K562 (cell line): ENCODE results near the gene OR51B2. TPM values are rescaled to one million over a fixed set of nuclear protein-coding genes. Genes with fewer than 3 reads are reported as not detected.
A peak's percentile ranks its signal among the peaks of the same experiment; 100 is the strongest.

Experiments used
- ARHGAP35 ChIP-seq: fragments of 450-650 bp; IDR thresholded peaks from 2 replicates; pipeline ENCODE4 v1.6.1; 2018; ENCODE audit not compliant: partially characterized antibody
- BRF2 ChIP-seq: IDR thresholded peaks from 3 replicates; pipeline ENCODE4 v1.6.1; 2011; ENCODE audit warnings: borderline replicate concordance, mild to moderate bottlenecking; ENCODE audit not compliant: insufficient read length, insufficient read depth
- CTCF ChIP-seq, 3 experiments: IDR thresholded peaks in 2 of 3; conservative IDR thresholded peaks in 1 of 3; 2 replicates each; pipeline ENCODE4 v1.5.1; 2011 to 2012; ENCODE audit warnings: low read length in 3 of 3, mild to moderate bottlenecking in 3 of 3, control low read depth in 2 of 3, improper control_type of control experiment in 1 of 3, inconsistent platforms in 1 of 3, low read depth in 1 of 3, mixed read lengths in 1 of 3, moderate library complexity in 1 of 3; ENCODE audit not compliant: insufficient read depth in 2 of 3
- GATA2 ChIP-seq: sonication (generic); formaldehyde crosslinking; IDR thresholded peaks from 2 replicates; pipeline ENCODE4 v1.4.0; 2020; ENCODE audit warnings: mild to moderate bottlenecking, missing genetic modification reagents
- GTF2E2 ChIP-seq: fragments of 200-800 bp; sonication (Bioruptor generic); IDR thresholded peaks from 2 replicates; pipeline ENCODE4 v1.6.1; 2016; ENCODE audit warnings: missing genetic modification characterization, missing compliant biosample characterization
- HDAC8 ChIP-seq: fragments of 450-650 bp; IDR thresholded peaks from 2 replicates; pipeline ENCODE4 v1.6.1; 2016; ENCODE audit warnings: mild to moderate bottlenecking, missing genetic modification characterization, moderate library complexity, missing compliant biosample characterization
- HNRNPL ChIP-seq: fragments of 200-400 bp; formaldehyde crosslinking; IDR thresholded peaks from 2 replicates; pipeline ENCODE4 v1.6.1; 2017; ENCODE audit warnings: low read depth, mild to moderate bottlenecking, low read length
- HNRNPLL ChIP-seq: fragments of 200-400 bp; formaldehyde crosslinking; IDR thresholded peaks from 2 replicates; pipeline ENCODE4 v1.6.1; 2017; ENCODE audit warnings: low read length, low read depth, mild to moderate bottlenecking; ENCODE audit not compliant: poor library complexity, severe bottlenecking
- KAT8 ChIP-seq: fragments of 450-650 bp; IDR thresholded peaks from 2 replicates; pipeline ENCODE4 v1.6.1; 2016; ENCODE audit warnings: low read depth, mild to moderate bottlenecking
- PPARD ChIP-seq: fragments of 250-450 bp; sonication (Bioruptor Pico); IDR thresholded peaks from 2 replicates; pipeline ENCODE4 v1.8.0; 2022; ENCODE audit warnings: inconsistent platforms, mild to moderate bottlenecking, moderate library complexity
- TAF1 ChIP-seq: IDR thresholded peaks from 2 replicates; pipeline ENCODE4 v1.6.1; 2011; ENCODE audit warnings: mild to moderate bottlenecking, low read length, moderate library complexity; ENCODE audit not compliant: insufficient read depth, control insufficient read depth, severe bottlenecking; ENCODE audit errors: extremely low read depth
- ZBTB34 ChIP-seq: fragments of 250-450 bp; sonication (Bioruptor Pico); IDR thresholded peaks from 2 replicates; pipeline ENCODE4 v1.8.0; 2021; ENCODE audit warnings: mild to moderate bottlenecking, moderate library complexity
- ZNF274 ChIP-seq: IDR thresholded peaks from 2 replicates; pipeline ENCODE4 v1.6.1; 2011; ENCODE audit warnings: low read depth, mild to moderate bottlenecking, low read length, moderate library complexity, borderline replicate concordance
- polyA plus RNA-seq, 8 experiments: library from polyadenylated mRNA; depleted of rRNA in 4 of 8; stranded (reverse) in 5 of 8; unstranded in 3 of 8; fragments of >200 nt; fragmentation: Nextera tagmentation in 2 of 8; fragmentation: Illumina TruSeq in 1 of 8; extraction: Ambion mirVana in 2 of 8; extraction: Trizol in 1 of 8; gene quantifications; 2 replicates each; pipeline versions ENCODE4 v1.2.1 to v1.2.3, GENCODE V29; 2011 to 2014; ENCODE audit warnings: inconsistent platforms in 1 of 8, missing spikeins in 1 of 8
- total RNA-seq, 7 experiments: library from RNA; depleted of rRNA in 6 of 7; stranded (reverse); fragments of >200 nt in 6 of 7; fragmentation: Illumina TruSeq in 2 of 7; extraction: Trizol in 2 of 7; gene quantifications; 2 replicates each; pipeline versions ENCODE4 v1.2.1 to v1.2.3, GENCODE V29; 2011 to 2021; ENCODE audit warnings: low replicate concordance in 1 of 7
- TF ChIP-seq, protein P1 (sequence below), 3 experiments: fragments of 200-800 bp in 1 of 3; sonication (Bioruptor generic) in 1 of 3; sonication (generic) in 1 of 3; formaldehyde crosslinking in 1 of 3; IDR thresholded peaks; 2 replicates each; pipeline versions ENCODE4 v1.6.1 to v1.8.0; 2016 to 2022; ENCODE audit warnings: mild to moderate bottlenecking in 2 of 3, missing compliant biosample characterization in 2 of 3, missing genetic modification characterization in 2 of 3, missing genetic modification reagents in 1 of 3
- TF ChIP-seq, protein P2 (sequence below): fragments of 450-650 bp; formaldehyde crosslinking; IDR thresholded peaks from 2 replicates; pipeline ENCODE4 v1.4.0; 2020; ENCODE audit warnings: mild to moderate bottlenecking, moderate library complexity
- TF ChIP-seq, protein P3 (sequence below): fragments of 450-650 bp; conservative IDR thresholded peaks from 2 replicates; pipeline ENCODE4 v1.6.1; 2016; ENCODE audit warnings: missing genetic modification characterization, low read depth, mild to moderate bottlenecking, missing compliant biosample characterization, moderate library complexity

OR51B2 gene
- total and polyA plus RNA-seq, 9 of the 15 experiments (the other 6 are each of a cell fraction or from before 2014, with no cell fraction given): 0.38 to 6.6 (median 4.0) TPM

DNA sequence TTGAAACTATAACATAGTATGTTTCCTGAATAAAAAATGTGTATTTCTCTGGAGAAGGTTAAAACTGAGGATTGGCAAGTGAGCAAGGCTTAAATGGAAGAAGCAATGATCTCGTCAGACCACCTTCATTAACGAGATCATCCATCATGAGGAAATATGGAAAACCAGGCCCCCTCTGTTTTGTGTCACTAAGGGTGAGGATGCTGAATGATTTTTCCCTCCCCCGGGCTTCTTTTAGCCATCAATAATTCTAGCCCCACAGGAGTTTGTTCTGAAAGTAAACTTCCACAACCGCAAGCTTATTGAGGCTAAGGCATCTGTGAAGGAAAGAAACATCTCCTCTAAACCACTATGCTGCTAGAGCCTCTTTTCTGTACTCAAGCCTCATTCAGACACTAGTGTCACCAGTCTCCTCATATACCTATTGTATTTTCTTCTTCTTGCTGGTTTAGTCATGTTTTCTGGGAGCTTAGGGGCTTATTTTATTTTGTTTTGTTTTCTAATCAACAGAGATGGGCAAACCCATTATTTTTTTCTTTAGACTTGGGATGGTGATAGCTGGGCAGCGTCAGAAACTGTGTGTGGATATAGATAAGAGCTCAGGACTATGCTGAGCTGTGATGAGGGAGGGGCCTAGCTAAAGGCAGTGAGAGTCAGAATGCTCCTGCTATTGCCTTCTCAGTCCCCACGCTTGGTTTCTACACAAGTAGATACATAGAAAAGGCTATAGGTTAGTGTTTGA is 48.6 kb downstream of the OR51B2 start (continued):
- TF ChIP-seq, protein P1, sequence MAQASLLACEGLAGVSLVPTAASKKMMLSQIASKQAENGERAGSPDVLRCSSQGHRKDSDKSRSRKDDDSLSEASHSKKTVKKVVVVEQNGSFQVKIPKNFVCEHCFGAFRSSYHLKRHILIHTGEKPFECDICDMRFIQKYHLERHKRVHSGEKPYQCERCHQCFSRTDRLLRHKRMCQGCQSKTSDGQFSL (CRISPR knock-in tag; IDR thresholded peaks at IDR 0.05): no peak
- TF ChIP-seq, protein P1 (tag; IDR thresholded peaks at IDR 0.05): no peak
- TF ChIP-seq HDAC8: no peak
- no peak for TF ChIP-seq KAT8
- TF ChIP-seq, protein P2, sequence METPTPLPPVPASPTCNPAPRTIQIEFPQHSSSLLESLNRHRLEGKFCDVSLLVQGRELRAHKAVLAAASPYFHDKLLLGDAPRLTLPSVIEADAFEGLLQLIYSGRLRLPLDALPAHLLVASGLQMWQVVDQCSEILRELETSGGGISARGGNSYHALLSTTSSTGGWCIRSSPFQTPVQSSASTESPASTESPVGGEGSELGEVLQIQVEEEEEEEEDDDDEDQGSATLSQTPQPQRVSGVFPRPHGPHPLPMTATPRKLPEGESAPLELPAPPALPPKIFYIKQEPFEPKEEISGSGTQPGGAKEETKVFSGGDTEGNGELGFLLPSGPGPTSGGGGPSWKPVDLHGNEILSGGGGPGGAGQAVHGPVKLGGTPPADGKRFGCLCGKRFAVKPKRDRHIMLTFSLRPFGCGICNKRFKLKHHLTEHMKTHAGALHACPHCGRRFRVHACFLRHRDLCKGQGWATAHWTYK (CRISPR knock-in tag): no peak
- peak; percentile 42 for TF ChIP-seq TAF1
- TF ChIP-seq PPARD (CRISPR knock-in tag): no peak
- TF ChIP-seq, protein P3, sequence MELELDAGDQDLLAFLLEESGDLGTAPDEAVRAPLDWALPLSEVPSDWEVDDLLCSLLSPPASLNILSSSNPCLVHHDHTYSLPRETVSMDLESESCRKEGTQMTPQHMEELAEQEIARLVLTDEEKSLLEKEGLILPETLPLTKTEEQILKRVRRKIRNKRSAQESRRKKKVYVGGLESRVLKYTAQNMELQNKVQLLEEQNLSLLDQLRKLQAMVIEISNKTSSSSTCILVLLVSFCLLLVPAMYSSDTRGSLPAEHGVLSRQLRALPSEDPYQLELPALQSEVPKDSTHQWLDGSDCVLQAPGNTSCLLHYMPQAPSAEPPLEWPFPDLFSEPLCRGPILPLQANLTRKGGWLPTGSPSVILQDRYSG (tag): peak; percentile 24; the same call in 1 of the 2 replicates
- TF ChIP-seq ARHGAP35: no peak
- 0 out of 2 replicates have a peak, but pooled peaks have one; percentile 18 for TF ChIP-seq GTF2E2 (tag)
- TF ChIP-seq BRF2: no peak
- TF ChIP-seq HNRNPL: no peak
- peak; percentile 64 for TF ChIP-seq GATA2 (CRISPR knock-in tag)
- no peak for TF ChIP-seq ZBTB34 (CRISPR knock-in tag)
- TF ChIP-seq ZNF274: no peak
- TF ChIP-seq HNRNPLL: no peak
- TF ChIP-seq CTCF (IDR thresholded peaks at IDR 0.05 in 2 of 3, conservative IDR thresholded peaks at IDR 0.05 in 1 of 3; ENCODE audit: insufficient read depth in 2 of 3, low read depth in 1 of 3, low read length in 3 of 3): no peak
